GM21786 (cell line): ENCODE data around the gene CYB5R2.
"Not testable (repeated sequence)": the region's sequence is repeated elsewhere in the genome, so short reads cannot be mapped to it uniquely, and the experiment has no call there.

Experiments used
- ATAC-seq: cut with Tn5 transposase; IDR thresholded peaks from one replicate; pipeline ENCODE4 v1.9.1; 2021; ENCODE audit not compliant: unreplicated experiment

CYB5R2 gene

GRCh38 chr11:7670641-7671040, 2.7 kb downstream of the CYB5R2 start:
- ATAC-seq = no peak

GRCh38 chr11:7668911-7669310, 4.4 kb downstream of the CYB5R2 start:
- ATAC-seq = no peak

GRCh38 chr11:7668464-7668863, 4.8 kb downstream of the CYB5R2 start:
- ATAC-seq = no peak

GRCh38 chr11:7667460-7667859, 5.8 kb downstream of the CYB5R2 start:
- no peak for ATAC-seq

GRCh38 chr11:7666292-7666866, 6.9 kb downstream of the CYB5R2 start:
- no peak for ATAC-seq

- peak; percentile 98 for ATAC-seq
Observed at GRCh38 chr11:7665473-7666291, 7.6 kb downstream of the CYB5R2 start.

- no peak for ATAC-seq
Observed at GRCh38 chr11:7664867-7665266, 8.4 kb downstream of the CYB5R2 start.

- ATAC-seq = not testable (repeated sequence)
Observed at GRCh38 chr11:7663531-7663930, 9.8 kb downstream of the CYB5R2 start.

- no peak for ATAC-seq
Observed at GRCh38 chr11:7657306-7658025, 15.8 kb downstream of the CYB5R2 start.

GRCh38 chr11:7656704-7657103, 16.6 kb downstream of the CYB5R2 start:
- ATAC-seq = no peak

GRCh38 chr11:7655253-7656217, 17.8 kb downstream of the CYB5R2 start:
- ATAC-seq = no peak

- no peak for ATAC-seq
Observed at GRCh38 chr11:7654195-7654705, 19.1 kb downstream of the CYB5R2 start.

- no peak for ATAC-seq
Observed at GRCh38 chr11:7651700-7652099, 21.6 kb downstream of the CYB5R2 start.

GRCh38 chr11:7651140-7651551, 22.2 kb downstream of the CYB5R2 start:
- no peak for ATAC-seq

- no peak for ATAC-seq
Observed at GRCh38 chr11:7648264-7648663, 25.0 kb downstream of the CYB5R2 start.

- ATAC-seq = no peak
Observed at GRCh38 chr11:7646866-7647265, 26.4 kb downstream of the CYB5R2 start.

GRCh38 chr11:7645206-7645605, 28.1 kb downstream of the CYB5R2 start:
- ATAC-seq = no peak

GRCh38 chr11:7643314-7643713, 30.0 kb downstream of the CYB5R2 start:
- no peak for ATAC-seq

- no peak for ATAC-seq
Observed at GRCh38 chr11:7642747-7643146, 30.6 kb downstream of the CYB5R2 start.

- no peak for ATAC-seq
Observed at GRCh38 chr11:7640816-7641215, 32.5 kb downstream of the CYB5R2 start.

- ATAC-seq = no peak
Observed at GRCh38 chr11:7639643-7640025, 33.7 kb downstream of the CYB5R2 start.
